Right lobe of liver (tissue), 6 donors: Measurements from ENCODE around the gene SLC2A6. TPM values are rescaled to one million over a fixed set of nuclear protein-coding genes. Genes with fewer than 3 reads are reported as not detected.

Experiments
- ATAC-seq, 4 donors: fragments of 200-7000 bp; cut with Tn5 transposase; one replicate each; pipeline ENCODE4 v1.9.1; 2020; ENCODE audit warnings: mild to moderate bottlenecking in 4 of 4, moderate library complexity in 4 of 4
- DNase-seq, 3 donors: peaks; one replicate each; pipeline ENCODE4 v3.0.0-alpha.2; 2020
- H3K27ac ChIP-seq, 3 donors: fragments of 200-600 bp; one replicate each; pipeline ENCODE4 v1.8.0; 2022
- H3K27me3 ChIP-seq, 2 donors: fragments of 200-600 bp; one replicate each; pipeline ENCODE4 v1.8.0; 2022
- H3K36me3 ChIP-seq, 4 donors: fragments of 200-600 bp; sonication (generic) in 1 of 4; one replicate each; pipeline versions ENCODE4 v1.5.1 to v1.8.0; 2017 to 2022; ENCODE audit warnings: control low read depth in 1 of 4
- H3K4me1 ChIP-seq, 4 donors: fragments of 200-600 bp; sonication (generic) in 1 of 4; one replicate each; pipeline versions ENCODE4 v1.5.1 to v1.8.0; 2017 to 2022; ENCODE audit warnings: control low read depth in 1 of 4
- H3K4me3 ChIP-seq, 3 donors: fragments of 200-600 bp; one replicate each; pipeline ENCODE4 v1.8.0; 2022
- H3K9me3 ChIP-seq, 4 donors: fragments of 200-600 bp; sonication (generic) in 1 of 4; one replicate each; pipeline versions ENCODE4 v1.5.1 to v1.8.0; 2017 to 2022; ENCODE audit warnings: control low read depth in 1 of 4
- POLR2A ChIP-seq: fragments of 450-650 bp; IDR thresholded peaks from one replicate; pipeline ENCODE4 v1.6.1; 2017; ENCODE audit warnings: antibody characterized with exemption, mild to moderate bottlenecking
- WGBS: methylation state at CpG from one replicate; pipeline ENCODE4 v1.1.6; 2018; ENCODE audit warnings: low coverage, low lambda C conversion rate; ENCODE audit not compliant: insufficient coverage; ENCODE audit errors: missing lambda C conversion rate; 5-methylcytosine and 5-hydroxymethylcytosine counted together
- intact Hi-C, 2 donors: fragments of 100-400 bp; cut with DNase I; formaldehyde crosslinking; loops; one replicate each; pipeline versions ENCODE4 v1.11.2 to v1.14.1; 2022
- total RNA-seq, 6 experiments: library from RNA; depleted of rRNA in 2 of 6; stranded (reverse); fragments of >200 nt in 2 of 6; fragmentation: NEBNext Ultra II Directional in 3 of 6; extraction: Animal tissue kit (Norgen Biotek cat#: 25700) in 3 of 6; gene quantifications; one replicate each; pipeline versions ENCODE4 v1.1.0 to v1.2.4, GENCODE V29; 2016 to 2023
- TF ChIP-seq, protein P1 (sequence below), 4 donors: fragments of 200-600 bp in 3 of 4; fragments of 450-650 bp in 1 of 4; IDR thresholded peaks; one replicate each; pipeline versions ENCODE4 v1.5.1 to v1.8.0; 2016 to 2022; ENCODE audit warnings: antibody characterized with exemption in 4 of 4, mild to moderate bottlenecking in 2 of 4
- donor health status: DM: no; HTN: yes; CAD: no.
- donor health status: DM: no; HTN: no; CAD: no.
- donor health status: DM: no; HTN: no; CAD: no.
- donor health status: DM: no; HTN: yes; CAD: no.
- donor health status: DM: no; HTN: yes; CAD: no.

Gene SLC2A6
- total RNA-seq, 6 experiments from 2014 or later = 0.88 to 6.8 (median 2.8) TPM

GRCh38 chr9:133437753-133438531 lies 41.0 kb downstream of the SLC2A6 start:
- no peak for DNase-seq
- peak in 1 of 4 donors; percentile 6 for ATAC-seq
- TF ChIP-seq POLR2A = no peak
- TF ChIP-seq, protein P1, sequence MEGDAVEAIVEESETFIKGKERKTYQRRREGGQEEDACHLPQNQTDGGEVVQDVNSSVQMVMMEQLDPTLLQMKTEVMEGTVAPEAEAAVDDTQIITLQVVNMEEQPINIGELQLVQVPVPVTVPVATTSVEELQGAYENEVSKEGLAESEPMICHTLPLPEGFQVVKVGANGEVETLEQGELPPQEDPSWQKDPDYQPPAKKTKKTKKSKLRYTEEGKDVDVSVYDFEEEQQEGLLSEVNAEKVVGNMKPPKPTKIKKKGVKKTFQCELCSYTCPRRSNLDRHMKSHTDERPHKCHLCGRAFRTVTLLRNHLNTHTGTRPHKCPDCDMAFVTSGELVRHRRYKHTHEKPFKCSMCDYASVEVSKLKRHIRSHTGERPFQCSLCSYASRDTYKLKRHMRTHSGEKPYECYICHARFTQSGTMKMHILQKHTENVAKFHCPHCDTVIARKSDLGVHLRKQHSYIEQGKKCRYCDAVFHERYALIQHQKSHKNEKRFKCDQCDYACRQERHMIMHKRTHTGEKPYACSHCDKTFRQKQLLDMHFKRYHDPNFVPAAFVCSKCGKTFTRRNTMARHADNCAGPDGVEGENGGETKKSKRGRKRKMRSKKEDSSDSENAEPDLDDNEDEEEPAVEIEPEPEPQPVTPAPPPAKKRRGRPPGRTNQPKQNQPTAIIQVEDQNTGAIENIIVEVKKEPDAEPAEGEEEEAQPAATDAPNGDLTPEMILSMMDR (IDR thresholded peaks at IDR 0.05) = no peak
- Histone ChIP-seq H3K9me3 (no peaks in the 10 kb centered on the region), H3K27me3 (no peaks in the 10 kb centered on the region), H3K4me3 (no peak overlapping the region), H3K4me1 (no peaks in the 10 kb centered on the region), H3K36me3 (no peaks in the 10 kb centered on the region), H3K27ac (no peak overlapping the region)
- intact Hi-C loops = no loop called here
- 84% methylated on average over 8 of the region's 20 CpGs for WGBS

GRCh38 chr9:133436681-133437080 lies 42.2 kb downstream of the SLC2A6 start:
- Histone ChIP-seq H3K27ac (no peak overlapping the region), H3K4me1 (no peaks in the 10 kb centered on the region), H3K4me3 (no peak overlapping the region), H3K27me3 (no peaks in the 10 kb centered on the region), H3K36me3 (no peaks in the 10 kb centered on the region), H3K9me3 (no peaks in the 10 kb centered on the region)
- DNase-seq = no peak
- intact Hi-C loops = no loop called here
- no peak for ATAC-seq
- TF ChIP-seq, protein P1 (IDR thresholded peaks at IDR 0.05) = no peak
- no peak for TF ChIP-seq POLR2A
- no CpG with 5 or more reads among the region's 16 CpGs for WGBS

DNA sequence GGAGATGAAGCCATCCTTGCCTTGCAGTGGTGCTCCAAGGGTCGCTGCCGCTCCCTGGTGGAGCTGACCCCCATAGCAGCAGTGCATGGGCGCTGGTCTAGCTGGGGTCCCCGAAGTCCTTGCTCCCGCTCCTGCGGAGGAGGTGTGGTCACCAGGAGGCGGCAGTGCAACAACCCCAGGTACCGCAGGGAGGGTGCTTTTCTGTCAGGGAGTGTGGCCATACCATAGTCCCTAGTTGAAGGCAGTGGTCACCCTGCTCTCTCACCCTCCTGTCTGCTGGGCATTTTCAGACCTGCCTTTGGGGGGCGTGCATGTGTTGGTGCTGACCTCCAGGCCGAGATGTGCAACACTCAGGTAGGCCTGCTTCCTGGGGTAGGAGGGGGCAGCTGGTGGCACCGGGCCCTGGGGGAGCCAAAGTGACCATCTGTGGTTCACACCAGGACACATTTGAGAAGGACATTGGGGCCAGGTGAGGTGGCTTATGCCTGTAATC lies 45.5 kb downstream of the SLC2A6 start:
- intact Hi-C loops = no loop called here
- TF ChIP-seq POLR2A = no peak
- TF ChIP-seq, protein P1 (IDR thresholded peaks at IDR 0.05) = no peak
- no peaks in the 10 kb centered on the region for H3K36me3 ChIP-seq
- no peaks in the 10 kb centered on the region for H3K9me3 ChIP-seq
- no peak for DNase-seq
- no peaks in the 10 kb centered on the region for H3K27me3 ChIP-seq
- ATAC-seq = no peak
- WGBS = 92% methylated on average over 2 of the region's 11 CpGs
- peaks cover 0 to 2% (median 0%) of the 10 kb centered on the region in 4 donors for H3K4me1 ChIP-seq
- no peak overlapping the region for H3K27ac ChIP-seq
- H3K4me3 ChIP-seq = no peak overlapping the region

DNA sequence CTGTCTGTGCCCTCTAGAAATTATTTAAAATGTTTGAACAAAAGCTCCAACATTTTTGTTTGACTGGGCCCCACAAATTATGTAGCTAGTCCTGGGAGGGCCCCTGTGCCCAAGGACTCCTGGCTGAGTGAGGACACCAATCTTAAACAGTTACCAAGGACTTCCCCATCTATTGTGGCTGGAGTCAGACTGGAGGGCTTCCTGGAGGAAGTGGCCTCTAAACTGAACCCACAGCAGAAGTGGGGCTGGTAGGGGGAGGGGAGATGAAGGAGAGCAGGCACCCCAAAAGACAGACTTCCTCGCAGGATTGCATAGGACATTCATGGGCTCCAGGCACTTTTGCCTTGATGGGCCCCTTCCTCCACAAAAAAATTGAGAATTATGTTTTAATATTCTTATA lies 48.7 kb downstream of the SLC2A6 start:
- Histone ChIP-seq H3K27ac (no peak overlapping the region), H3K36me3 (no peaks in the 10 kb centered on the region), H3K4me1 (peaks cover 0 to 7% (median 0%) of the 10 kb centered on the region in 4 donors), H3K4me3 (no peak overlapping the region), H3K27me3 (no peaks in the 10 kb centered on the region), H3K9me3 (no peaks in the 10 kb centered on the region)
- 70% methylated on average over 1 of the region's 1 CpG for WGBS
- intact Hi-C loops = no loop called here
- TF ChIP-seq POLR2A = no peak
- TF ChIP-seq, protein P1 (IDR thresholded peaks at IDR 0.05) = no peak
- ATAC-seq (no peak), DNase-seq (no peak)
